GM18907 (cell line): ENCODE measurements around the gene IFNE.
"Not testable (repeated sequence)": the region's sequence is repeated elsewhere in the genome, so short reads cannot be mapped to it uniquely, and the experiment has no call there.

Experiments
- ATAC-seq: cut with Tn5 transposase; IDR thresholded peaks from one replicate; pipeline ENCODE4 v1.9.1; 2021; ENCODE audit warnings: mild to moderate bottlenecking, moderate library complexity; ENCODE audit not compliant: unreplicated experiment

IFNE gene

DNA sequence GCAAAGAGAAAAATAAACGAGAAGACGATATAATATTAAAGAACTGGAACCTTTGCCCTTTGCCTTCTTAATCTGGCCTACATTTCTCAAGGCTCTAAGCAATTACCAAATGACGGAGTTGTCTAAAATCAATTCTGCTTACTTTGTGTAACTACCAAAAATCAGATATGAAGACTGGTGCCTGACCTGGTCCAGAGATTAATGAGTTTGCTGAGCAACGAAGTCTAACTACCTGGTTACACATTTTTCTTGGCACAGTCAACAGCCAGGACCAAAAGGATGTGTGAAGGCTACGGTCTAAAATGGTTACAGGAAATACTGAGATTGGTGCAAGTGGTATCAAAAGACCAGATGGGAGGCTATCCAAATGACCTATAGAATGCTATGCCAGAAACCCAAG, 17.8 kb upstream of the IFNE start:
- no peak for ATAC-seq

DNA sequence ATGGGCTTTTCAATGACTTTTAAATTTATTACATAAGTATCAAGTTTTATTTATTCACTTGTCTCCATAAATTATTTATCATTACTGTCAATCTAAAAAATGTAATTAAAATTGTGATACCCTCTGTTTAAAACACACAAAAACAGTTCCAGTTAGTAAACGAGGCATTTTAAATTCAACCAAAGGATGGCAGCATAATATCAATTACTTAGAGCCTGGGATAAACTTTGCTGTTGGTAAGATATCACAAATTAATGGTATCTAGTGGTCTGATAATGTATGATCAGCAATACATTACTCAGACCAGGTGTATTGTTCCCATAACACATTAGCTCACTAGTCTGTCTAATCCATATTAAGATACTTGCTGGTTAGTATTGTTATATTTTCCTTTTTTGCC, 9.6 kb upstream of the IFNE start:
- ATAC-seq = no peak

DNA sequence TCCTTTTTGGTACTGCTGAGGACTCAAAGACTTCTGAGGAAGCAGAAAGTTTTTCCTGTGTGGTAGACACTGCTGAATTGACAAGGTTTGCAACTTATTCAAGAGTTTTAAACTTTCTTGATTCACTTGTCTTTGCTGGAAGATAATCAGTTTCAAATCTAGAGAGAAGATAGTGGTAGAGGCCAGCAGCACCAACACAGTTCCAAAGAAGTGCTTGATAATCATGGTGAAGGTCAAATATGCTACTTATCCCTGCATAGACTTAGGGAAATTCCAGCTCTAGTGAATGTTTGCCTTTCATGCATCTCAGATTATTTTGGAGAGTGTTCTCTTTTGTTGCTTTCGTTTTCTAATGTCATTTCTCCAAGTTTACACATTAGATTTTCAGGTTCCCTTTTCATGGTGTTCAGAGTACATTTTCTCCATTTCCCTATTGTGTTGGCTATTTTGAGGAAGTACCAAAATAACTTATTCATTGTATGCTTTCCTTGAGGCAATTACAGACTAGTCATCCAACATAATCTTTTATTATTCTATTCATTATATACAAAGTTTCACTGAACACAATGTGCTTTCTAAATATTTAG, 550 bp downstream of the IFNE start:
- ATAC-seq = no peak

DNA sequence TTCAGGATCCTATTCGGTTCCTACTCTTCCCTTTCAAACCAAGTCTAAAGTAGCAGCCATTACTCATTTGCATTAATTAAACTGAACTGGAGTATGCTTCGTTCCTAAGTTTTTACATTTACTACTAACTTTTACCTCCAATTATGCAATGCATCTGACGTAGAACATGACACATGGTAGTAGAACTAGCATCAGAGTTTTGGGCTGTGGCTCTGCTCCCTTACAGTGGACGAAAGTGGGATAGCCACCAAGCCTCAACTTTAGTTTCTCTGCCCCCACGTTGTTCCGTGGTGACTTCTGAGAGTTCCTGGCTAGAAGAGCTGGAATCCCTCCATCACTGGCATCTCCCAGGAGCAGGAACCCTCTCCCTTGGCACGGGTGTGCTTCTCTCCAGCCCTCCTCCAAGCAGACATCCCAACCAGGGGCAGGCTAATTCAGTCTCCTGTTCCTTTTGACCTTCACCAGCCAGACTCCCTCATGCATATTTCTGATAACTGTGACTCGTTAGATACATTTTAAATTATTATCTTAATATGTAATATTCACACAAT, 2.9 kb downstream of the IFNE start:
- ATAC-seq = no peak

DNA sequence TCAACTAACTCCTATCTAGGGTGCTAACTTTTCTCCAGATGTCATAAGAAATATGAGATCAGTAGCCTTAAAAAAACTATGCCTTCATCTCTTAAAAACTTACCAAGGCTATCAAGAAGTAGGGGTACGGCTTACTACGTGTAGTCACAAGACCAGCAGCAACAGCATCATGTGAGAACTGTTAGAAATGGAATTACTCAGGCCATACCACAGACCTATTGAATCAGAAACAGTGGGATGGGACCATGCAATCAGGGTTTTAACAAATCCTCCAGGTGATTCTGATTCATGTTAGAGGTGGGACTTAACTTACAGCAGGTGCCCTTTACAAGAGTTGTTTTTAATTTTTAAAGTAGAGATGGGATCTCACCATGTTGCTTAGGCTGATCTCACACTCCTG, 4.6 kb downstream of the IFNE start:
- no peak for ATAC-seq

DNA sequence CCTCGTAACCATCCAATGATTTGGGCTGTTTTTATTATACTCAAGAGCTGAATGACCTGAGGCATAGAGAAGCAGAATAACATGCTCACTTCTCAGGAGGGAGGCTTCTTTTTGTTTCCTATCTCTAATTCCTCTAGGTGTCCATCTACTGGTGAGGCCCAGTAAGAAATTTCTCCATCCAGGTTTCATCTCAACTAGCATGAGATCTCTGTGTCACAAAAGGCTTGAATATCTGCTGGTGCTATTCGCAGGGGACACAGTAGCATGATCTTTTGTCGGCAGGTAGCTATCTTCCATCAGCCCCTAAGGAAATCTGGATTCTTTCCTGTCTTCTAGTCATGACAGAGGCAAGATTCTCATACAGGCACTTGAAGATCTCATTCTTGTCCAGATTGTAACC, 8.9 kb downstream of the IFNE start:
- ATAC-seq = no peak

DNA sequence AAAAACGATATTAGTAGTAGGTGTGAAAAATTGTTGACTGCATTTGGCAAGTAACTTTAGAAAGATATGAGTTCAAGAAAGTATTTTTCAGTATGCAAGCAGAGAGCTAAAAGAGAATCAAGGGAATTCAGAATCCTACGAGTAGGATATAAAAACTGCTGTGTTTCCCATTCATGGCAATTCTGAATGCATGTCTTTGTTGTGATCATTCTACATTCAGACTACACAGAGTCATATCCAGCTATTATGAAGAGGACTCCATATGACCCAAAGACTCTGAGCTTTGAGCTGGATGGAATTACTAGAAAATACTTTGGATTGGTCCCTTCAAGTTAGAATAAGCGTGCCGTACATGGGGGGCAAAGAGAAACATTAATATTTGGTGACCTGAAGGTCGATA, 12.0 kb downstream of the IFNE start:
- no peak for ATAC-seq

DNA sequence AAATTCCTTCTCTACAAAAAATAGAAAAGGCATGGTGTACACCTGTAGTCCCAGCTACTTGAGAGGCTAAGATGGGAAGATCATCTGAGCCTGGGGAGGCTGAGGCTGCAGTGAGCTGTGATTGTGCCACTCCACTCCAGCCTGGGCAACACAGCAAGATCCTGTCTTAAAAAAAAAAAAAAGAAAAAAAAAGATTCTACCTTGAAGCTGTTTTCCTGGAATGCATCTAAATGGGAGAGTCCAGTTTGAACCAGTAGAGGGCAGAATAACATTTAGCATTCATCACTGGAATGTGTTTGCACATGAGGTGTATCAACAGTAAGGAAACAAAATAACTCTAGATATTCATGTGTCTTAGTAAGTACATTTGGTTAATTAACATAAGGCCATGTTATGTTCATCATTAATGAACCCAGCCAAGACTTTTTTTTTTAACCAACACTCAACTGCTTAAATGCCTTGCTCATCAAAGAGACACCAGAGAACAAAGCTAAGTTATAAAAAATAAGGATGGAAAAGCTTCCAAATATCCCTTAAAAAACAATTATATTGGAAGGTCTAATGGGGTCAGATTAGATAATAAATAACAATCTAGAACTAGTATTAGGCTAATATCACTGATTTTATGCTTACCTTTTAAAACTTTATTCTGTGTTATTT, 16.1 kb downstream of the IFNE start:
- ATAC-seq = no peak

DNA sequence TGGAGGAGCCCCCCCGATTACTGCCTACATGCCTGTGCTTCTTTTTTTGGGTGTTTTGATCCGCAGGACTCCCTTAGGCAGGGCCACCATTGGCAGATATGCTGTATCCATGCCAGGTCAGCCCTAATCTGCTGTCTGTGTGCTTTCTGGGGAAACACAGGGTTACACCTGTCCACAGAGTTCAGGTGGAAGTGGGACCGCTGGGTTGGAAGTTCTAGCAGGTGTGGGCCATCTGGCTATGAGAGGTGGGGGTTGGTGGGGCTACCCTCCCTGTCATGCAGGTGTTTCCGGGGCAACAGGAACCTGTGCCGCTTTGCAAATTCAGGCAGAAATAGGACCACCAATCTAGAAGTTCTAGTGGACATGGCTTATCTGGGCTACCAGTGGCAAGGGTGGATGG, 17.0 kb downstream of the IFNE start:
- no peak for ATAC-seq

DNA sequence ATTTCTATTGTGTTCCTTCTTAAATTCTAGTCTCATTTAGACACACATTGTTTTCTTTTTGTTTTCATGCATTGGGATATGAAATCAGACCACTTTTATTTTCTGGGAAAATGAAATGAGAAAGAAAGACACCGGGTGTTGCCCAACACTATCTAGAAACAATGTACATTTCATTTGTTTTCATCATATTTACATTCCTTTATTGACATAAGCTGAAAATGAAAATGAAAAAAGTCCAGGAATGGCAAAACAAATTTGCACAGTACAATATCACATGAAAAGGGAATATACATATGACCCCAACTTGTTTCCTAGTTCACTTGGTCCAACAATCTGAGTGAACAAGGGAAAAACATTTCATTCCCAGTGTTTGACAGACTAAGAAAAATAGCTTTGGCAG, 20.7 kb downstream of the IFNE start:
- no peak for ATAC-seq

DNA sequence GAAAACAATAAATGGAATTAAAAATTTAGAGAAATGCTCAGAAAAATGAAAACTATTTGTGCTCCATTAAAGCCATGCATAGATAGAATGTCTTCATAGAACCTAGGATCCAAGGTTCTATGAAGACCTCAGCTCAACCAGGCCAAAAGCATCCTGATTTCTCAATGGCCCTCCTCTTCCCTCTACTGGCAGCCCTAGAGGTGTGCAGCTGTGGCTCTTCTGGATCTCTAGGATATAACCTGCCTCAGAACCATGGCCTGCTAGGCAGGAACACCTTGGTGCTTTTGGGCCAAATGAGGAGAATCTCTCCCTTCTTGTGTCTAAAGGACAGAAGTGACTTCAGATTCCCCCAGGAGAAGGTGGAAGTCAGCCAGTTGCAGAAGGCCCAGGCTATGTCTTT, 26.8 kb downstream of the IFNE start:
- ATAC-seq = peak; percentile 96

DNA sequence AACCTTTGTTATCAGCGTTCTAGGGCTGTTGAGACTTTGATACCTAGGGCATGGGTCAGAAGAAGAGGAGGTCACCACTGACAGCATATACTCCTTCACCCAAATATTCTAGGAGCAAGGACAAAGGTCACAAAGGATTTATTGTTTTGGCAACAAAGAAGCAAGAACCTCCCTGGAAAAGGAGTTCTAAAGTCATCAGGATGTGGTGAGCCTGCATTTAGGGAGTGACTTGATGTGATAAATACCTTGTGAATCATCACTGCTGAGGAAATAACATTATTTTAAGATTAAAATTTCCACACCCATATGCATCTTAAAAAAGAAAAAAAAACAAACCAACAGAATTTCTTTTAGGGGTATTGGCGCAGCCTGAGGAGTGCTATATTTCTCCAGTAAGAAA, 28.0 kb downstream of the IFNE start:
- no peak for ATAC-seq

DNA sequence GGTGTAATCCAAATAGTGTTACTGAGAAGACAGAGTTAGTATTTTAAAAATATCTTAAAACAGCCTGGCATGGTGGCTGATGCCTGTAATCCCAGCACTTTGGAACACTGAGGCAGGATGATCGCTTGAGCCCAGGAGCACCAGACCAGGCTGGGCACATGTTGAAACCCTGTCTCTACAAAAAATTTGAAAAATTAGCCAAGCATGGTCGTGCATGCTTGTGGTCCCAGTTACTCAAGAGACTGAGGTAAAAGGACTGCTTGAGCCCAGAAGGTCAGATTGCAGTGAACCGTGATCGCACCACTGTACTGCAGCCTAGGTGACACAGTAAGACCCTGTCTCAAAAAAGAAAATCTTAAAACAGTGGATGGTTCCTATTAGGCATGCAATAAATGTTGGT, 29.4 kb downstream of the IFNE start:
- no peak for ATAC-seq

DNA sequence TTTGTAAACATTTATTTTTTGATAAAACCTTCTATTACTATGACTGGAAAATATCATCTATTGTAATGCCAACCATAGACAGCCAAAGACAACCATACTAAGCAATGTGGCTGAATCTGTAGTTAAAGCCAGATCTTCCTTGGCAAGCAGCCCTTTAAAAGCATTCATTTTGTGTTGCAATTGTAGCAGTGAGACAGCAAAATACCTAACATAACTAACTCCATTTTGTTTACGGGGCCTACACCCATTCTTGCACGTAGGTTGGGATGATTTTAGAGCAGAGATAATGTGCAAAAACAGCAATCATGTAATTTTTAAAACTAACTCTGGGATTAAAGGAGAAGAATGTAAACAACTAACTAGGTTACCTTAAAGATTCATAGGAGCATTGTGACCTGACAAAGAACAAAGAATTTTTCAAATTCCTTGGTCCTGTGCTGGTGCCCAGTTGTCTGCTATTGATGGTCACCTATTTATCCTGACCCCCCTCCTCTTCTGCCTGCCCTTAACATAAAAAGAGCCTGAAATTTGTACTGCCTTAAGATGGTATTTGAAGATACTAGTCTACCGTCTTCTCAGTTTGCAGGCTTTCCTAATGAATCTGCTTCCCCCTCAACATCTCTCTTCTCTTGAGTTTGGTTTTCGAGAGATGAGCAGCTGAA, 31.2 kb downstream of the IFNE start:
- ATAC-seq = no peak

DNA sequence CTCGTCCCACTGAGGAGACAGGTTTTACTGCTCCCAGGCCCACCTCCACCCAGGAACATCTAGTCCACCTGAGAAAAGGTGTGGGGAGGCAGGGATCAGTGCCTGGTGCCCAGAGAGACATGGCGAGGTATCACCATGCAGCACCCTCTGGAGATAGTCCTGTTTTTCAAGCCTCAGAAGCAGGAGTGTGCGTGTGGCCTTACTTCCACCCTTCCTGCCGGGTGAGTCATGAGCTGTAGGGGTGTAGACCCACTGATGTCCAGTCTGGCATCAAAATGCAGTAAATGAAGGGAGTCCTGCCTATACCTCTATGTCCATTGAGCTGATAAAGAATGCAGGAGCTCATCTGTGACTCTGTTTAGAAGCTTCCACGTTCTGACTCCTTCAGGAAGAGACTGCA, 32.8 kb downstream of the IFNE start:
- ATAC-seq = not testable (repeated sequence)

DNA sequence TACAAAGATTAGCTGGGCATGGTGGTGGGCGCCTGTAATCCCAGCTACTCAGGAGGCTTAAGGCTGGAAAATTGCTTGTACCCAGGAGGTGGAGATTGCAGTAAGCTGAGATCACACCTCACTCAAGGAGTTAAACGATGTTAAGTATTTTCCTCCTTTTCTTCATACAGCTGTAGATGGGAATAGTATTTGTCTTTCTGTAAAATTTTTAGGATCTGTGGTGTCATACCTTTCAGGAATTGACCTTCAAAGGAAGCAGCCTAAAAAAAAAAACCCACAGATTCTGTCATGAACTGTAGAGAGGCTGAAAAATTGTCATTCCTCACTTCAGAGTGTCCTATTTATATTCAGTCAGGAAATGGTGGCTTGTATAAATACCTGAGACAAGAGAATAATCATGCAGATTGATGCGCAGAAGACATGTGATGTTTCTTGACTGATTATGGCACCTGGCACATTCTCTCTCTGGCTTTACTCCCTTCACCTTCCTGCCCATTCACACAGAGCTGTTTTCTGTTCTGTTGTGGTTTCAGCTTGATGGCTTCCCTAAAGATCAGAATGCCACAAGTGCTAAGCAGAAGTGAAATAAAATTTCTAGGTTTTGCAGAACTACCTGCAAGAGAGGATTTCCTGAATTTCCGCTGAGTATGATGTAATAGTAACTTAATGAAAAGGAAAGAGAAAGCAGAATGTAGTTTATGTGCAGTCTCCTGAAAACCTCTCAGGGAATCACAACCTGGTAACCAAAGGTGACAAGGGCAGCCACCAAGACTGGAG, 38.1 kb downstream of the IFNE start:
- peak; percentile 96 for ATAC-seq

DNA sequence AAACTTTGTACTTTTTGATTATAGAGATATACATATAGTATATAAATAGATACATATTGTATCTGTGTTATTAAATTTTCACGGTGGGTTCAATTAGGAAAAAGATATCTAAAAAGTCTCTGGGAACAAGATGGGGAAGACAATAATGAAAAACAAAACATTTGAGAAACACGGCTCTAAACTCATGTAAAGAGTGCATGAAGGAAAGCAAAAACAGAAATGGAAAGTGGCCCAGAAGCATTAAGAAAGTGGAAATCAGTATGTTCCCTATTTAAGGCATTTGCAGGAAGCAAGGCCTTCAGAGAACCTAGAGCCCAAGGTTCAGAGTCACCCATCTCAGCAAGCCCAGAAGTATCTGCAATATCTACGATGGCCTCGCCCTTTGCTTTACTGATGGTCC, 42.0 kb downstream of the IFNE start, which contains the start of gene IFNA1:
Gene IFNA1, plus strand, starts transcription at position 301 of the 400 bp plus-strand sequence. Its CDS starts 69 bp downstream, at position 370.
- no peak for ATAC-seq

DNA sequence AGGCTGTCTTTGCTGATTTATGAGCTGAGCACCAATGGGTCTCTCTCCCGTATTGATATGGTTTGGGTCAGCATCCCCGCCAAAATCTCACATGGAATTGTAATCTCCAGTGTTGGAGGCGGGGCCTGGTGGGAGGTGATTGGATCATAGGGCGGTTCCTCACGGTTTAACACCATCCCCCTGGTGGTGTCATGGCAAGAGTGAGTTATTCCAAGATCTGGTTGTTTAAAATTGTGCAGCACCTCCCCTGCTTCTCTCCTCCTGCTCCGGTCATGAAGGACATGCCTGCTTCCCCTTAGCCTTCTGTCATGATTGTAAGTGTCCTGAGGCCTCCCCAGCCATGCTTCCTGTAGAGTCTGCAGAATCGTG, 47.1 kb downstream of the IFNE start:
- not testable (repeated sequence) for ATAC-seq

DNA sequence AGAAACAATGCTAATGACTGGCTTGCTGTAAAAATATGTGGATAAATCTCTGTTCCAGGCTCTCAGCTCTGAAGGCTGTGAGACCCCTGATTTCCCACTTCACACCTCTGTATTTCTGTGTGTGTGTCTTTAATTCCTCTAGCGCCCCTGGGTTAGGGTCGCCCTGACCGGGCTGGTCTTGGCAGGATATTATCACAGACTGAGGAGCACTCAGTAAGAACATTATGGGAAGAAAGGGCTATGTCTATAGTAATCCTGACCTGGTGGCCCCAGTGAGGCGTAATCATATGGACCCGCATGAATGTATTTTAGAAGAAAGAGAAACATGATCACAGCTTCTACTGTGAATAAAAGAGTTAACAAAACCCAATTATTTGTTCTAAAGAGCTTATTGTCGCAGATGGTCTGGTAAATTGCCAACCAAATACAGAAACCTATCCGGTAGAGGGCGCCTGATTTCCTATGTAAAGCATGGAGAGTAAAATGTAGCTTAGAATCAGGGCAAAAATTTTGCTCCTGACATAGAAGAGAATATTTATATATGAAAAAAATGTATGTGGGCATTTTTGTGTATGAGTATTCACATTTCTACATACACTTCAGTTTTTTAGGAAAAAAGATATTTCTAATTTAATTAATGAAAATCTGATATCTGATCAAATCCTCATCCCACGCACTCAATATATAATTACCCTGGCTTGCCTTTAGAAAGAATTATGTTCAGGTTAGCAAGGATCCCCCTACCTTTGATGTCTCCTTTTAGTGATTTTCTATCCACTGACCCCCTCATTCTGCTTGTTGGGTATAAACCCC, 47.7 kb downstream of the IFNE start:
- peak; percentile 39 for ATAC-seq

DNA sequence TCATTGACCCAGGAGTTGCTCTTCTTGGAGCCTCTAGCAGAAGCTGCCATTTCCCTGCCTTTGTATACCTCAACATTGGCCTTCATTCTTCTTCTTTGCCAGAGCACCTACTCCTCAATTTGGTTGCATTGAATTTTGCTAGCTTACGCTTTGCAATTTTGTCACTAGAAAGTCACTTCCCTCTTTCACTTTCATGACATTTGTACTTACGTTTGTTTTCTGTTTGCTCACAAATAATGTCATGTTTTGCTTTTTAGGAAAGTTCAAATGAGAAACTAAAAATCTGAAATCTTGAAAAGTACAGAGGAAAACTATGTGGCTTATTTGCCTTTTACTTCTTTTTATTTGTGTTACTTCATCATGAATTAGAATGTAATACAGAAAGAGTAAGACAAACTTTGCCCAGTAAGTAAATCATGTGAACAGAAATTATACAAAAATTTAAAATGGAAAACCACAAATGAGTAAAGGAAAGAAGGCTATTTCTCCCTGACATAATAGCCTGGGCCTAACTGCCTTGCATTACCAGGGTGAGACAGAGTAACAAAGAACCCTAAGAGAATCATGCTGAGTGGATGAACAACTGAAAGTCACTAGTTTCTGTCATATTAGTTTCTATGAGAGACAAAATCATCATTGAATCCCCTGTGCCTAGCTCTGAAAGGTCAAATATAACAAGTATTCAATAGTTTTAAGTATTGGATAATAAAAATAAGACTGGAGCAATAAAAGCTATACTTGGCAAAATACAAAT, 49.3 kb downstream of the IFNE start:
- ATAC-seq = peak; percentile 64
